ENCODE data around the gene ZNF576.
"Not testable (repeated sequence)": the region's sequence is repeated elsewhere in the genome, so short reads cannot be mapped to it uniquely, and the experiment has no call there.

Gene ZNF576

GRCh38 chr19:43575156-43575950, 21.0 kb upstream of the ZNF576 start, which contains the start of the genes PINLYP and XRCC1:
TSS of gene PINLYP (plus strand) at chr19:43575801. CDS start at chr19:43577192, 1,391 bp downstream.
TSS of gene XRCC1 (minus strand) at chr19:43575527. CDS start at chr19:43575458, 69 bp downstream.
- in situ Hi-C loops (cut with MboI; ENCODE audit: low sequenced_read_pairs) = no loop called here

DNA sequence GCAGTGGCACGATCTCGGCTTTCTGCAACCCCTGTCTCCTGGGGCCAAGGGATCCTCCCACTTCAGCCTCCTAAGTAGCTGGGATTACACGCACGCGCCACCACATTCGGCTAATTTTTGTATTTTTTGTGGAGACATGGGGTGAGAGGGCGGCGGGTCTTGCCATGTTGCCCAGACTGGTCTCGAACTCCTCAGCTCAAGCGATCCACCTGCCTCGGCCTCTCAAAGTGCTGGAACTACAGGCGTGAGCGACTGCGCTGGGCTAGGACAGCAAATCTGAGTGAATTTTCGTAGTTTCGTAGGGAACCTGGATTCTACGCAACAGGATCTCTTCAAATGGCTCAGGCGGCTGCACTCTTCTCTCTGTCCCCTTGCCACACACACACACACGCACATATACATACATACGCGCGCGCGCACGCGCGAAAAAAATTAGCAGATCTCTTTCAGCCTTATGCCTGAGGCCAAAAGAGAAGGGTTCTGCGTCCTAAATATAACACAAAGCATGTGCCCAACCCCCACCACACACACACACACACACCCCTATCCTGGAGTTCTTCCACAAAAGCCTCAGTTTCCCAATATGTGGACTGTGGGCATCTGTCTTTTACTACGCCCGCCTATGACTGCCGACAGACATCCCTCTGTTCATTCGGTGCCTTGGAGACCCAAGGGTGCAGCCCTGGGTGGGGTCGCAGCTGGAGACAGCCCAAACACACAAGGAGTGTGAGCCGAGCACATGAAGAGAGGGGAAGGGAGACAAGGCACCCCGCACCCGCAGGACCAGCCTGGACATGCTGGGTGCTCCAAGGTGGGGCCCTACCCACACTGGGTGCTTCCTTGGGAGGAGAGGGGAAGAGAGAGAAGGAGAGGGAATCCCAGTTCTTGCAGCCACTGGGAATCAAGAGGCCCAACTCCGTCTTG, 20.2 kb upstream of the ZNF576 start:
- in situ Hi-C loops (cut with MboI; ENCODE audit: low sequenced_read_pairs) = no loop called here

DNA sequence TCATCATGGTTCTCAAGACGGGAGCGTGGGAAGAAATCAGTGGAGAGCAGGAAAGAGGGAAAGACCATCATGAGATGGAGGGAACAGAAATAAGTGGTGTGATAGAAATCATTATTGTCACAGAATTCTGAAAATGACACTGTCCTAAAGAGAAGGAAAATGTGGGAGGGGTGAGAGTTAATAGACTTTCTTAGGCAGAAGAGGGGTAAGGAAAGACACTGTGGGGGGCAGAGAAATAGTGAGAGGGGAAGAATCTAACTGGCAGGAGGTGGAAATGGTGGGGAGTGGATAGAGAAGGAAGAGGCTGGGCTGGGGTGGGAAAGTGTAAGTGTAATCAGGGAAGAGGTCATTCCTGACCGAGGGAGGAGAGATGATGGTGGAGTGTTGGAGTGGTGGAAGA, 17.6 kb upstream of the ZNF576 start:
- in situ Hi-C loops (cut with MboI; ENCODE audit: low sequenced_read_pairs) = no loop called here

DNA sequence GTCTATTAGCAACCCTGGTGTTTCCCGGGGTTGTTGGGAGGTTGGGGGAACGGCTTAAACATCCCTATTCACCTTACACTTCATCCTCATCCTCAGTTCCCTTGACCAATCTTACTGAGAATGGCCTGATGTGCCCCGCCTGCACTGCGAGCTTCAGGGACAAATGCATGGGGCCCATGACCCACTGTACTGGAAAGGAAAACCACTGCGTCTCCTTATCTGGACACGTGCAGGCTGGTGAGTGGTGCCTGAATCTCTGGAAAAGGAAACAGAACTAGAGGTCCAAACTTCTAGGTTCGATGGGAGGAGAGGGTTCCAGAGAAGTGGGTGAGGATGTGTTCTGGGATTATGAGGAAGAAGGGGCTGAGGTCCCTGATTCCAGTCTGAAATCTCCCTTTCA, 14.9 kb upstream of the ZNF576 start:
- in situ Hi-C loops (cut with MboI; ENCODE audit: low sequenced_read_pairs) = no loop called here

DNA sequence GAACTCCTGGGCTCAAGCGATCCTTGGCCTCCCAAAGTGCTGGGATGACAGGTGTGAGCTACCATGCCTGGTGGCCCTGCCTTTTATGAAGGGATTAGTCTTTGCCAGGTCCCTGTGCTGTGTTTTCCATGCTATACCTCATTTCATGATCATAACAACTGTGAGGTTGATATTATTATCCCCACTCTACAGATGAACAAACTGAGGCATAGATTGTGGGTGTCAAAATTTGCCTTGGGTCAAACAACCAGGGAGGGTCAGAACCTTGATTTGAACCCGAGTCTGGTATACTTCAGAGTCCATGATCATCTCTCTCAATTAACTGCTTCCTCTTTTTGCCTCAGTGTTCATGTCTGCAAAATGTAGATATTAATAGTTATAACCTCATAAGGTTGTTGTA, 13.9 kb upstream of the ZNF576 start:
- in situ Hi-C loops (cut with MboI; ENCODE audit: low sequenced_read_pairs) = no loop called here

DNA sequence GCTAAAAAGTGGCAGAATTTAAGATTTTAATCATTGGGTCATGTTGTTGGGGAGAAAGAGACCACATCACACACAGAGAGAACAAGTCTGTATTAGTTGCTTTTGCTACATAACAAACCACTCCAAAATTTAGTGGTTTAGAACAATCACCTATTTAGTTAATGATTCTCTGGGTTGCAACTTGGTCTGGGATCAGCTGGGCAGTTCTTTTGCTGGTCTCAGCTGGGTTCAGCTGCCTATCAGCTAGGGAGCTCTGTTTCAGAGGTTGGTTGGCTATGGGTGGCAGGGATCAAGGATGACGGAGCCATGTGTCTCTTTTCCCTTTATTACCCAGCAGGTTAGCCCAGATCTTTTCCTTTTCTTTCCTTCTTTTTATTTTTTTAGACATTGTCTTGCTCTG, 11.9 kb upstream of the ZNF576 start:
- in situ Hi-C loops (cut with MboI; ENCODE audit: low sequenced_read_pairs) = no loop called here

GRCh38 chr19:43586346-43586745, 10.0 kb upstream of the ZNF576 start:
- in situ Hi-C loops (cut with MboI; ENCODE audit: low sequenced_read_pairs) = no loop called here

GRCh38 chr19:43587029-43587428, 9.4 kb upstream of the ZNF576 start:
- in situ Hi-C loops (cut with MboI; ENCODE audit: low sequenced_read_pairs) = not testable (repeated sequence)

DNA sequence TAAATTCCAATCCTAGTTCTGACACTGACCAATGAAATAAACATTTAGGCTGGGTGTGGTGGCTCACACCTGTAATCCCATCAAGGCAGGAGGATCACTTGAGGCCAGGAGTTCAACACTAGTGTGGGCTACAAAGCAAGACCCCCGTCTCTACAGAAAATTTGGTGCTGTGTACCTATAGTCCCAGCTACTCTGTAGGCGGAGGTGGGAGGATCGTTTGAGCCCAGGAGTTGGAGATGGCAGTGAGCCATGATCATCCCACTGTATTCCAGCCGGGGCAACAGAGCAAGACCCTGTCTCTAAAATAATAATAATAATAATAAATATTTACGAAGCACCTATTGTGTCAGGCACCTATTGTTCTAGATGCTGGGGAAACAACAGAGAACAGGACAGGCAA, 7.1 kb upstream of the ZNF576 start:
- in situ Hi-C loops (cut with MboI; ENCODE audit: low sequenced_read_pairs) = no loop called here

DNA sequence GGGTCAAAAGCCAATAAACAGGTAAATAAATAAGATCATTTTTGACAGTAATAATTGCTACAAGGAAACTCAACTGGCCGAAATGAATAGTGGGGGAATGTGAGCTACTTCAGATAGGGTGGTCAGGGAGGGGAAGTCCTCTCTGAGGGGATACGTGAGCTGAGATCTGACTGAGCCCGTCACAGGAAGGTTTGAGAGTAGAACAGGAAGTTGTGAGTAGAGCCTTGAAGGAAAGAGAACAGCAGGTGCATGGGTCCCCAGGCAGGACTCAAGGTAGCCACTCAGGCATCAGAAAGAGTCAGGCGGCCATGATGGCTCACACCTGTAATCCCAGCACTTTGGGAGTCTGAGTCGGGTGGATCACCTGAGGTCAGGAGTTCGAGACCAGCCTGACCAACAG, 6.7 kb upstream of the ZNF576 start:
- in situ Hi-C loops (cut with MboI; ENCODE audit: low sequenced_read_pairs) = no loop called here

DNA sequence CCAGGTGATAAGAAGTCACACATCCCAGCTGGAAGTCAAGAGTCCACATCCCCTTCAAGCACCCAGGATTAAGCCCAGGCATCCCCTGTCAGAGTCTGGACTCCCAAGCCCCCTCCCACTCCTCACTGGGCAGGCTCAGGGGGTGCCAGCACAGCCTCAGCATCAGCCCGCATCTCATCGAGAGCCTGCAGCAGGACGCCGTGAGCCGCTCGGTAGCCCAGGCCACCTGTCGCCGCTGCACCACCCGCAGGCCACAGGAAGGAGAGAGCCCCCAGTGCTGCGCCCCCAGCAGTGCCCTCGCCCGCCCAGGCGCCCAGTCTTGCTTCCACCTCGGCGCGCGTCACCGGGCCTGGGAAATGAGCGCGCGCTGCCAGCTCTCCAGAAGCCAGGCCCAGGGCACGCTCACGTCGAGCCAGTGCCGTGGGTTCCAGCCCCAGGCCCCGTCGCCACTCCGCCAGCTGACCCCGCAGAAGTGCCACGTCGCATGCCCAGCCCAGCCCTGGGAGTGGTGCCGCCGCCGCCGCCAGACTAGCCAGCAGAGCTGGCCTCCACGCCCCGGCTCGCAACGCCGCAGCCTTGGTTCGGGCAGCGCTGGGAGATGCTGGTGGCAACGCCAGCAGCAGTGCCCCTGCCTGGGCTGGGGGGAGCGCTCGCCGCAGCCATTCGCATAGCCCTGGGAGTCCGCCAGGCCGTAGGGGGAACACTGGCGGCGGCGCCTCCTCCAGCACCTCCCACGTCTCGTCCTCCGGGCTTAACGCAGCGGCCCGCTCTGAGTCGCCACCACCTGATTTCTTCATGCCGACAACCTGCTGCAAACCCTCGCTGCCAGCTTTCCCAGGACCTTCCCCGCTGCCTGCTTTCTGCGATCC, 4.3 kb upstream of the ZNF576 start:
- in situ Hi-C loops (cut with MboI; ENCODE audit: low sequenced_read_pairs) = no loop called here

DNA sequence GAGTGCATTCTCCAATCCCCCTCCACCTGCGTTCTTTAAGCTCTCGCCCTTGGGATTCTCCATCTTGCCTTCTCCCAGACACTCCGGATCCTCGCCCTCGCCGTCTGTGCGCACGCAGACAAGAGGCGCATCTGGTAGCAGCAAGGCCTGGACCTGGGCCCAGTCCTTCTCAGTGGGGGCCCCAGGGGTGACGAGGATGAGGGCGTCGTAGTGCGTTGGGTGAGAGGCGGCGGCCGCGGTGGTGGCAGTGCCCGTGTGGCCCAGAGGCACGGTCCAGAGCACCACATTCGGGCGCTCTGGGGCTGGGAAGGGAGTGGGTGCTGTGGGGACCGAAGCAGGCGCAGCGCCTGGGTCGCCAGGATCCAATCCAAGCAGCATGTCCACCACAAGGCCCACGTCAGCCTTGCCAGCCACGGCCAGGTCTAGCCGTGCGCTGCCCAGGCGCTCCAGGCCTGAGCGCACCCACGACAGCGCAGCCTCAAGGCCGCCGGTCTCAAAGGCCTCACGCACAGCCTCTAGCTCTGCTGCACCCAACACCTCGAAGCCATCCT, 3.5 kb upstream of the ZNF576 start:
- in situ Hi-C loops (cut with MboI; ENCODE audit: low sequenced_read_pairs) = no loop called here

DNA sequence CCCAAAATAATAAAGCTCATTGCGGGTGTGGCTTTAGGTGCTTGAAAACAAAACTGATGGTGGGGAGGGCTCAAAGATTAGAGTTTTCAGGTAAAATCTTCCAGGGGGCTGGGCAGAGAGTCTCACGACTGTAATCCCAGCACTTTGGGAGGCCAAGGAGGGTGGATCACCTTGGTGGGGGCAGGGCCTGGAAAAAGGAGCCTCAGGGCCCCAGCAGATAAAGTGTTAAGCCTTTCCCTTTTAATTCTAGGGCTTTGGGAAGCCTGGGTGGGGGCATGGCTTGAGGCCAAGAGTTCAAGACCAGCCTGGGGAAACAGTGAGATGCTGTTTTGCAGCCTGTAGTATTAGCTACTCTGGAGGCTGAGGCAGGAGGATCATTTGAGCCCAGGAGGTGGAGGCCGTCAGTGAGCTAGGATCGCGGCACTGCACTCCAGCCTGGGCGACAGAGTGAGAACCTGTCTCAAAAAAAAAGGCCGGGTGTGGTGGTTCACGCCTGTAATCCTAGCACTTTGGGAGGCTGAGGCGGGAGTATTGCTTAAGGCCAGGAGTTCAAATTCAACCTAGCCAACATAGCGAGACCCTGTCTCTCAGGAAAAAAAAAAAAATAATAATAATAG, 2.2 kb upstream of the ZNF576 start:
- in situ Hi-C loops (cut with MboI; ENCODE audit: low sequenced_read_pairs) = no loop called here

- in situ Hi-C loops (cut with MboI; ENCODE audit: low sequenced_read_pairs) = no loop called here
Observed at GRCh38 chr19:43594710-43595604, 1.4 kb upstream of the ZNF576 start.

DNA sequence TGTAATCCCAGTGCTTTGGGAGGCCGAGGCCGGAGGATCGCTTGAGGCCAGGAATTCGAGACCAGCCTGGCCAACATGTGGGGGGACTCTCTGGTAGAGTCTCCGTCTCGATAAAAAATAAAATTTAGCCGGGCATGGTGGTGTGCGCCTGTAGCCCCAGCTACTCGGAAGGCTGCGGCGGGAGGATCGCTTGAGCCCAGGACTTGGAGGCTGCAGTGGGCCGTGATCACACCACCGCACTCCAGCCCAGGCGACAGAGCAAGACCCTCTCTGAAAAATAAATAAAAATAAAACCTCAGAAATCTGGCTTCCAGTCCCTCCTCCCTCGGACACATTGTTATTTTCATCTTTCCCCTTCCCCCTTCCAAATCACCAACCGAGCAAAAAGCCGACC, 793 bp upstream of the ZNF576 start:
- in situ Hi-C loops (cut with MboI; ENCODE audit: low sequenced_read_pairs) = no loop called here

- in situ Hi-C loops (cut with MboI; ENCODE audit: low sequenced_read_pairs) = no loop called here
Observed at GRCh38 chr19:43596842-43597461, 557 bp downstream of the ZNF576 start.

DNA sequence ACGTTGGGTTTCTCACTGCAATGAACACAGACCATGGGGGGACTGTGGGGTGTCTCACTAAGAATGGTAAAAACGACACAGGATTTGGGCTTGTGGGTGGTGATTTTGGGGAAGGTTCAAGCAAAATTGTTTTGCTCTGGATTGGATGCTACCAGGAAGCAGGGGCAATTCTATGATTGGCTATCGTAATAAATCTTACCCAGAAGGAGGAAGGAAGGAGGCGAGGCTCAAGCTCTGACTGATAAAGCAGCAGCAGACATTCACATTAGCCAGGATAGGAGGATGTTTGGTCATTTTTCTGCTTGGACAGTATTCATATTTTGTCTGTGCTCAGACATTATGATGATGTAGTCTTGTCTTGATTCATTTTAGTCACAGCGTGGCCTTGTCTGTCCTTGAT, 1.5 kb downstream of the ZNF576 start:
- in situ Hi-C loops (cut with MboI; ENCODE audit: low sequenced_read_pairs) = no loop called here

DNA sequence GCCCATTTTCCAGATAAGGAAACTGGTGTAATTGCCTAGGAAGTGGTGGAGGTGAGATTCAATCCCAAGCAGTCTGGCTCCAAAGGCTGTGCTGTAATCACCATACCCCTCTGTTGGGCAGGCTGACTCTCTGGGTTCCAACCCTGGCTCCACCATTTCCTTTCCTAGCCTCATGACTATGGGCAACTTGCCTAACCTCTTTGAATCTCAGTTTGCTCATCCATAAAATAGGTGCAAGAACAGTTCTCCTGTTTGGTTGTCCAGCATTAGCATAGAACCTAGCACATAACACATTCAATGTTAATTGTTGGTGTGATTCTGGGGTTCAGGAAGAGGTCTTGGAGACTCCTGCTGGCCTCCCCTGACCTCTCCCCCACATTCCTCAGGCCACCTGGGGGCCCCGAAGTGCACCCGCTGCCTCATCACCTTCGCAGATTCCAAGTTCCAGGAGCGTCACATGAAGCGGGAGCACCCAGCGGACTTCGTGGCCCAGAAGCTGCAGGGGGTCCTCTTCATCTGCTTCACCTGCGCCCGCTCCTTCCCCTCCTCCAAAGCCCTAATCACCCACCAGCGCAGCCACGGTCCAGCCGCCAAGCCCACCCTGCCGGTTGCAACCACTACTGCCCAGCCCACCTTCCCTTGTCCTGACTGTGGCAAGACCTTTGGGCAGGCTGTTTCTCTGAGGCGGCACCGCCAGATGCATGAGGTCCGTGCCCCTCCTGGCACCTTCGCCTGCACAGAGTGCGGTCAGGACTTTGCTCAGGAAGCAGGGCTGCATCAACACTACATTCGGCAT, 2.2 kb downstream of the ZNF576 start:
- in situ Hi-C loops (cut with MboI; ENCODE audit: low sequenced_read_pairs) = no loop called here

Measured in HL-60/S4 treated with phorbol 12-myristate 13-acetate at 8.2 ng/mL for 4 days and 3 days (cell line).